SK-N-SH (cell line): ENCODE results near the gene LMNTD2. TPM values are rescaled to one million over a fixed set of nuclear protein-coding genes. Genes with fewer than 3 reads are reported as not detected.

ENCODE experiments used
- CTCF ChIA-PET: fragments of 300-600, 350-600 bp; formaldehyde crosslinking; extraction: SDS; loops from one replicate; lab custom pipeline; 2021; lab: Yijun Ruan, JAX
- POLR2A ChIA-PET: fragments of 350-600 bp; sonication (Branson Sonifier 250); formaldehyde crosslinking; extraction: SDS; loops from one replicate; lab custom pipeline; 2020; ENCODE audit warnings: antibody characterized with exemption, inconsistent platforms; lab: Yijun Ruan, JAX
- DNase-seq: peaks from one replicate; pipeline ENCODE4 v3.0.0; 2012
- H2AFZ ChIP-seq: fragments of 200-600 bp; sonication (generic); 2 replicates; pipeline ENCODE4 v1.8.1; 2016; ENCODE audit warnings: antibody characterized with exemption, mild to moderate bottlenecking, low read depth
- H3F3A ChIP-seq: fragments of 200-600 bp; sonication (generic); replicated peaks from 2 replicates; pipeline ENCODE3; 2016; ENCODE audit warnings: antibody characterized with exemption, mild to moderate bottlenecking; ENCODE audit not compliant: insufficient read depth
- H3K27ac ChIP-seq, 2 experiments: fragments of 200-500 bp in 1 of 2; fragments of 200-600 bp in 1 of 2; sonication (Bioruptor generic) in 1 of 2; sonication (generic), shearing (Covaris generic) in 1 of 2; 2 replicates each; pipeline versions ENCODE4 v1.5.1 to v1.6.1; 2014 to 2016; ENCODE audit warnings: low read depth in 2 of 2, inconsistent platforms in 1 of 2, low read length in 1 of 2, mild to moderate bottlenecking in 1 of 2, mixed read lengths in 1 of 2
- H3K27me3 ChIP-seq: fragments of 200-600 bp; sonication (generic), shearing (Covaris generic); 2 replicates; pipeline ENCODE4 v1.6.1; 2016; ENCODE audit warnings: mixed run types; ENCODE audit not compliant: insufficient read depth
- H3K36me3 ChIP-seq, 2 experiments: fragments of 200-500 bp in 1 of 2; fragments of 200-600 bp in 1 of 2; sonication (Bioruptor generic) in 1 of 2; sonication (generic) in 1 of 2; replicated peaks in 1 of 2; 2 replicates each; pipeline versions ENCODE3 to v1.5.1; 2014 to 2016; ENCODE audit warnings: low read length in 1 of 2, mild to moderate bottlenecking in 1 of 2; ENCODE audit not compliant: insufficient read depth in 2 of 2, control insufficient read depth in 1 of 2
- H3K4me1 ChIP-seq, 2 experiments: fragments of 200-500 bp in 1 of 2; fragments of 200-600 bp in 1 of 2; sonication (Bioruptor generic) in 1 of 2; sonication (generic), shearing (Covaris generic) in 1 of 2; 2 replicates each; pipeline versions ENCODE4 v1.5.1 to v1.6.1; 2014 to 2016; ENCODE audit warnings: low read depth in 1 of 2, low read length in 1 of 2, mixed run types in 1 of 2; ENCODE audit not compliant: insufficient read depth in 2 of 2, control insufficient read depth in 1 of 2
- H3K4me2 ChIP-seq: fragments of 200-600 bp; sonication (generic), shearing (Covaris generic); 2 replicates; pipeline ENCODE4 v1.6.1; 2017; ENCODE audit warnings: mixed run types
- H3K4me3 ChIP-seq, 2 experiments: fragments of 200-500 bp in 1 of 2; fragments of 200-600 bp in 1 of 2; sonication (Bioruptor generic) in 1 of 2; sonication (generic), shearing (Covaris generic) in 1 of 2; 2 replicates each; pipeline versions ENCODE4 v1.5.1 to v1.8.1; 2014 to 2016; ENCODE audit warnings: low read depth in 2 of 2, inconsistent platforms in 1 of 2, low read length in 1 of 2, mild to moderate bottlenecking in 1 of 2, mixed read lengths in 1 of 2, moderate library complexity in 1 of 2
- H3K79me2 ChIP-seq: fragments of 200-600 bp; sonication (generic); 2 replicates; pipeline ENCODE4 v1.8.1; 2017; ENCODE audit warnings: mild to moderate bottlenecking; ENCODE audit not compliant: insufficient read depth
- H3K9ac ChIP-seq: fragments of 200-600 bp; sonication (generic); 2 replicates; pipeline ENCODE4 v1.6.1; 2017; ENCODE audit warnings: mixed run types
- H3K9me2 ChIP-seq: fragments of 200-600 bp; sonication (generic); 2 replicates; pipeline ENCODE4 v1.6.1; 2017; ENCODE audit warnings: mixed run types
- H3K9me3 ChIP-seq: fragments of 200-600 bp; sonication (generic); 2 replicates; pipeline ENCODE4 v1.6.1; 2017; ENCODE audit warnings: mixed run types, mild to moderate bottlenecking, moderate library complexity
- H4K20me1 ChIP-seq: fragments of 200-600 bp; sonication (generic); 2 replicates; pipeline ENCODE4 v1.6.1; 2017; ENCODE audit warnings: mild to moderate bottlenecking, mixed run types; ENCODE audit not compliant: insufficient read depth
- CHD2 ChIP-seq: fragments of 150-350 bp; IDR thresholded peaks from 2 replicates; pipeline ENCODE4 v1.6.1; 2018; ENCODE audit warnings: low read length; ENCODE audit not compliant: partially characterized antibody
- CTCF ChIP-seq: fragments of 200-600 bp; sonication (generic); IDR thresholded peaks from 2 replicates; pipeline ENCODE4 v1.6.1; 2017; ENCODE audit warnings: antibody characterized with exemption, mild to moderate bottlenecking, moderate library complexity
- EZH2phosphoT487 ChIP-seq: fragments of 200-600 bp; sonication (generic); IDR thresholded peaks from 2 replicates; pipeline ENCODE4 v1.6.1; 2017; ENCODE audit warnings: low read depth, mixed run types, mild to moderate bottlenecking, antibody characterized with exemption, moderate library complexity, borderline replicate concordance
- FOXM1 ChIP-seq: IDR thresholded peaks from 2 replicates; pipeline ENCODE4 v1.4.0; 2012; ENCODE audit warnings: low read depth, mild to moderate bottlenecking
- GATA2 ChIP-seq: sonication (generic); formaldehyde crosslinking; IDR thresholded peaks from 2 replicates; pipeline ENCODE4 v1.5.0; 2020; ENCODE audit warnings: mild to moderate bottlenecking, missing genetic modification reagents
- IRF3 ChIP-seq: fragments of 150-350 bp; IDR thresholded peaks from 2 replicates; pipeline ENCODE4 v1.6.1; 2016; ENCODE audit warnings: mild to moderate bottlenecking, low read depth, low read length
- NRF1 ChIP-seq: IDR thresholded peaks from 2 replicates; pipeline ENCODE4 v1.6.1; 2012; ENCODE audit warnings: low read depth, mild to moderate bottlenecking, low read length
- RXRA ChIP-seq: IDR thresholded peaks from 2 replicates; pipeline ENCODE4 v1.4.0; 2012; ENCODE audit warnings: low read depth, mild to moderate bottlenecking, borderline replicate concordance
- SMC3 ChIP-seq: IDR thresholded peaks from 2 replicates; pipeline ENCODE4 v1.6.1; 2012; ENCODE audit warnings: low read depth, low read length, improper control_type of control experiment
- TCF12 ChIP-seq: IDR thresholded peaks from 2 replicates; pipeline ENCODE4 v1.4.0; 2012
- TEAD4 ChIP-seq: IDR thresholded peaks from 2 replicates; pipeline ENCODE4 v1.4.0; 2012; ENCODE audit warnings: mild to moderate bottlenecking, borderline replicate concordance; ENCODE audit not compliant: insufficient read depth
- WGBS: methylation state at CpG from one replicate; pipeline ENCODE4 v1.1.6; 2017; ENCODE audit warnings: low lambda C conversion rate; 5-methylcytosine and 5-hydroxymethylcytosine counted together
- polyA plus RNA-seq, 3 experiments: library from polyadenylated mRNA; depleted of rRNA; stranded (reverse); fragments of >200 nt; gene quantifications; 2 replicates each; pipeline ENCODE4 v1.2.3, GENCODE V29; 2012

The LMNTD2 gene
- polyA plus RNA-seq, 1 of the 3 experiments (the other 2 are of a cell fraction): 2.4 TPM

GRCh38 chr11:581342-581741 lies 20.8 kb upstream of the LMNTD2 start:
- Histone ChIP-seq H3K9me2 (no peaks in the 10 kb centered on the region), H2AFZ (no peak overlapping the region), H3K4me3 (no peak overlapping the region), H3K27ac (no peak overlapping the region), H3K9me3 (no peaks in the 10 kb centered on the region), H3K36me3 (peaks cover 9 to 18% of the 10 kb centered on the region in 2 experiments), H4K20me1 (peaks cover 86% of the 10 kb centered on the region), H3K4me2 (no peak overlapping the region), H3K79me2 (peaks cover 82% of the 10 kb centered on the region), H3K4me1 (peaks cover 4 to 21% of the 10 kb centered on the region in 2 experiments; a peak in 3 of 4 replicates), H3F3A (no peaks in the 10 kb centered on the region), H3K27me3 (no peaks in the 10 kb centered on the region), H3K9ac (no peak overlapping the region)
- ChIA-PET POLR2A (no interaction called here), CTCF (interaction anchor here (0.9 to 1.5 kb wide), 2 partner anchors 26 to 32 kb away, joined by 3 to 4 read pairs; no protein-coding TSS in a partner anchor)
- WGBS: 94% methylated on average over 13 of the region's 14 CpGs
- DNase-seq: no peak
- TF ChIP-seq GATA2 (CRISPR knock-in tag) (no peak), EZH2phosphoT487 (no peak), RXRA (no peak), SMC3 (no peak), NRF1 (no peak), CTCF (no peak), TCF12 (no peak), FOXM1 (no peak), CHD2 (no peak), IRF3 (no peak)

GRCh38 chr11:579830-580601 lies 19.5 kb upstream of the LMNTD2 start:
- Histone ChIP-seq H3K27ac (no peak overlapping the region), H2AFZ (no peak overlapping the region), H3K36me3 (peaks cover 5 to 12% of the 10 kb centered on the region in 2 experiments), H3K27me3 (no peaks in the 10 kb centered on the region), H3K9me2 (no peaks in the 10 kb centered on the region), H3K9me3 (no peaks in the 10 kb centered on the region), H3K9ac (no peak overlapping the region), H4K20me1 (peaks cover 81% of the 10 kb centered on the region), H3K4me3 (no peak overlapping the region), H3F3A (no peaks in the 10 kb centered on the region), H3K79me2 (peaks cover 80% of the 10 kb centered on the region), H3K4me2 (peak overlapping the region; percentile 12; the same call in 1 of the 2 replicates), H3K4me1 (peaks cover 4 to 22% of the 10 kb centered on the region in 2 experiments; a peak in 3 of 4 replicates)
- no peak for DNase-seq
- CTCF ChIA-PET: interaction anchor here (1.5 kb wide), 1 partner anchor 25 kb away, joined by 4 read pairs; no protein-coding TSS in a partner anchor
- no peak for TF ChIP-seq TEAD4
- POLR2A ChIA-PET: no interaction called here
- WGBS: 92% methylated on average over 7 of the region's 20 CpGs
